Fibroblast of lung (primary cell): ENCODE results near the gene SPI1.

Experiments used
- EZH2 ChIP-seq: IDR thresholded peaks from 2 replicates; pipeline ENCODE4 v1.5.1; 2012; ENCODE audit warnings: low read length, control low read depth, mild to moderate bottlenecking; ENCODE audit errors: missing control alignments
- TF ChIP-seq, protein P1 (sequence below), 2 donors: IDR thresholded peaks in 1 of 2; conservative IDR thresholded peaks in 1 of 2; 1 replicate in 1 of 2; 2 replicates in 1 of 2; pipeline ENCODE4 v1.5.1; 2011 to 2012; ENCODE audit warnings: low read length in 2 of 2, control low read depth in 1 of 2, inconsistent platforms in 1 of 2, low read depth in 1 of 2, mild to moderate bottlenecking in 1 of 2

DNA sequence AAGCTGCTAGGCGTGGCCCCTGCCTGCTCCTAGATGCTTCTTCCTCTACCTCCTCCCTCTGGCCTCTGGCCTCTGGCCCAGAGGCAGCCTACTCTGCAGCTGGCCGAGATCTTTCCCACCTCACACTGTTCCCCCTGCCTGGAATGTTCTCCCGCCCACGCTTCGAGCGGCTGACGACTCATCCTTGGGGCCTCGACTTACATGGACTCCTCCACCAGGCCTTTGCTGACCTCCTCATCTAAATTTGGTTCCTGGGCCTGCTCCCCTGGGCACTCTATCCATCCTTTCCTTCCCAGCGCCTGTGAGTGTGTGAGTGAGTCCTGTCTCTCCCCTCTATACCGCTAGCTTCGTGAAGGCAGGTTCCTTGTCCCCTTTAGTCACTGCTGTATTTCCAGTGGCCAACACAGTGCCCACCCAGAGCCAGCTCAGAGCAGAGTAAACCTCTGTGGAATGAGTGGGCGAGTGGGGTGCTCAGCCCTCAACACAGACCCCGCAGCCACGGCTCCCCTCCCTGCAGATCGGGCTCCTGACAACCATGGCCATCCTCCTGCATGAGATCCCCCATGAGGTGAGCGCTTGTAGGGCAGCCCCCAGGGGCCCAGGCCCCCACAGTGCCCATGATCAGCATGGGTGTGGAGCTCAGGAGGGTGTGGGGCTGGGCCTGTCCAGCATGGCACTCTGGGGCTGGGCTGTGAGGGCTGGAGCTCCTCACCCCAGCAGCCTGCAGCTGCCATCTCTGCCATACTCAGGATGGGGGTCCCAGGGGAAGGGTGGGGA is 35.7 kb upstream of the SPI1 start:
- TF ChIP-seq EZH2: no peak
- TF ChIP-seq, protein P1, sequence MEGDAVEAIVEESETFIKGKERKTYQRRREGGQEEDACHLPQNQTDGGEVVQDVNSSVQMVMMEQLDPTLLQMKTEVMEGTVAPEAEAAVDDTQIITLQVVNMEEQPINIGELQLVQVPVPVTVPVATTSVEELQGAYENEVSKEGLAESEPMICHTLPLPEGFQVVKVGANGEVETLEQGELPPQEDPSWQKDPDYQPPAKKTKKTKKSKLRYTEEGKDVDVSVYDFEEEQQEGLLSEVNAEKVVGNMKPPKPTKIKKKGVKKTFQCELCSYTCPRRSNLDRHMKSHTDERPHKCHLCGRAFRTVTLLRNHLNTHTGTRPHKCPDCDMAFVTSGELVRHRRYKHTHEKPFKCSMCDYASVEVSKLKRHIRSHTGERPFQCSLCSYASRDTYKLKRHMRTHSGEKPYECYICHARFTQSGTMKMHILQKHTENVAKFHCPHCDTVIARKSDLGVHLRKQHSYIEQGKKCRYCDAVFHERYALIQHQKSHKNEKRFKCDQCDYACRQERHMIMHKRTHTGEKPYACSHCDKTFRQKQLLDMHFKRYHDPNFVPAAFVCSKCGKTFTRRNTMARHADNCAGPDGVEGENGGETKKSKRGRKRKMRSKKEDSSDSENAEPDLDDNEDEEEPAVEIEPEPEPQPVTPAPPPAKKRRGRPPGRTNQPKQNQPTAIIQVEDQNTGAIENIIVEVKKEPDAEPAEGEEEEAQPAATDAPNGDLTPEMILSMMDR (conservative IDR thresholded peaks at IDR 0.05 in 1 of 2, IDR thresholded peaks at IDR 0.05 in 1 of 2; ENCODE audit: low read depth in 1 of 2, low read length in 2 of 2): no peak
